Gastroesophageal sphincter (tissue), 4 donors: ENCODE results near the gene MAP2K3. TPM values are rescaled to one million over a fixed set of nuclear protein-coding genes. Genes with fewer than 3 reads are reported as not detected.

Experiments used
- ATAC-seq: fragments of 150-250 bp; one replicate; pipeline ENCODE4 v1.9.1; 2016; ENCODE audit warnings: mild to moderate bottlenecking, moderate library complexity
- H3K27ac ChIP-seq, 4 donors: fragments of 200-600 bp; sonication (generic) in 3 of 4; 1 replicate in 3 of 4; 2 replicates in 1 of 4; pipeline ENCODE4 v1.5.1; 2016 to 2019
- H3K27me3 ChIP-seq: fragments of 200-600 bp; sonication (generic); one replicate; pipeline ENCODE4 v1.5.1; 2019
- H3K36me3 ChIP-seq, 2 donors: fragments of 200-600 bp; sonication (generic); one replicate each; pipeline ENCODE4 v1.5.1; 2019; ENCODE audit warnings: control low read depth in 1 of 2
- H3K4me1 ChIP-seq, 3 donors: fragments of 200-600 bp; sonication (generic); 1 replicate in 2 of 3; 2 replicates in 1 of 3; pipeline ENCODE4 v1.5.1; 2016 to 2019; ENCODE audit warnings: control low read depth in 2 of 3
- H3K4me3 ChIP-seq, 2 donors: fragments of 200-600 bp; sonication (generic); one replicate each; pipeline ENCODE4 v1.5.1; 2019; ENCODE audit warnings: mild to moderate bottlenecking in 1 of 2, moderate library complexity in 1 of 2
- H3K9me3 ChIP-seq, 3 donors: fragments of 200-600 bp; sonication (generic); one replicate each; pipeline ENCODE4 v1.5.1; 2017 to 2019; ENCODE audit warnings: control low read depth in 2 of 3
- CTCF ChIP-seq, 4 experiments: fragments of 200-600 bp in 2 of 4; fragments of 450-650 bp in 2 of 4; sonication (generic) in 1 of 4; IDR thresholded peaks; one replicate each; pipeline ENCODE4 v1.5.1; 2017 to 2019; ENCODE audit warnings: antibody characterized with exemption in 4 of 4, mild to moderate bottlenecking in 2 of 4, moderate library complexity in 2 of 4
- EP300 ChIP-seq: sonication (generic); formaldehyde crosslinking; IDR thresholded peaks from one replicate; pipeline ENCODE4 v1.6.1; 2017; ENCODE audit warnings: antibody characterized with exemption, mild to moderate bottlenecking
- POLR2A ChIP-seq, 2 donors: fragments of 450-650 bp; IDR thresholded peaks; one replicate each; pipeline ENCODE4 v1.6.1; 2017; ENCODE audit warnings: antibody characterized with exemption in 2 of 2, mild to moderate bottlenecking in 2 of 2, moderate library complexity in 1 of 2
- POLR2AphosphoS5 ChIP-seq: sonication (generic); formaldehyde crosslinking; IDR thresholded peaks from one replicate; pipeline ENCODE4 v1.6.1; 2017; ENCODE audit warnings: antibody characterized with exemption
- WGBS, 2 donors: methylation state at CpG; one replicate each; pipeline ENCODE4 v1.1.5; 2018; ENCODE audit warnings: low coverage in 1 of 2; 5-methylcytosine and 5-hydroxymethylcytosine counted together
- total RNA-seq, 4 donors: library from RNA; depleted of rRNA; stranded (reverse); fragments of >200 nt; gene quantifications; one replicate each; pipeline ENCODE4 v1.1.0, GENCODE V29; 2016

Gene MAP2K3
- total RNA-seq, 4 donors from 2014 or later, result 18.3 to 46.2 (median 35.2) TPM

- Histone ChIP-seq H3K36me3 (no peaks in the 10 kb centered on the region), H3K4me1 (peaks cover 9 to 92% (median 45%) of the 10 kb centered on the region in 3 donors), H3K27me3 (no peaks in the 10 kb centered on the region), H3K9me3 (no peaks in the 10 kb centered on the region), H3K4me3 (peak overlapping the region; percentile 90 to 96), H3K27ac (peak overlapping the region; percentile 90 to 97 (median 96))
- peak; percentile 95 for TF ChIP-seq POLR2AphosphoS5
- no peak for TF ChIP-seq EP300
- peak; percentile 26 to 51 for TF ChIP-seq POLR2A (IDR thresholded peaks at IDR 0.05)
- TF ChIP-seq CTCF (IDR thresholded peaks at IDR 0.05), result peak in 1 of 4 experiments; percentile 3
- peak; percentile 74 for ATAC-seq
- WGBS, 2 donors, result 0 to 10% methylated on average over 3 to 6 of the region's 16 CpGs
Observed at GRCh38 chr17:21286066-21286770, 1.7 kb downstream of the MAP2K3 start.

- ATAC-seq, result no peak
- TF ChIP-seq POLR2AphosphoS5 (no peak), EP300 (no peak), CTCF (IDR thresholded peaks at IDR 0.05) (no peak), POLR2A (IDR thresholded peaks at IDR 0.05) (no peak)
- peak overlapping the region in 1 of 2 donors; percentile 96 for H3K4me3 ChIP-seq
- no peaks in the 10 kb centered on the region for H3K9me3 ChIP-seq
- peaks cover 0 to 6% of the 10 kb centered on the region in 2 donors for H3K36me3 ChIP-seq
- H3K4me1 ChIP-seq, result peaks cover 9 to 94% (median 45%) of the 10 kb centered on the region in 3 donors
- no peaks in the 10 kb centered on the region for H3K27me3 ChIP-seq
- peak overlapping the region; percentile 90 to 97 (median 96) for H3K27ac ChIP-seq
- 42% methylated on average over 6 of the region's 9 CpGs; no CpG with 5 or more reads in 1 of the 2 donors for WGBS, 2 donors
Observed at GRCh38 chr17:21286909-21287702, 2.6 kb downstream of the MAP2K3 start.

GRCh38 chr17:21287703-21288449, 3.4 kb downstream of the MAP2K3 start:
- peak overlapping the region; percentile 10 to 96 for H3K4me3 ChIP-seq
- H3K27me3 ChIP-seq, result no peaks in the 10 kb centered on the region
- WGBS, 2 donors, result 13 to 27% methylated on average over 2 to 3 of the region's 18 CpGs
- peaks cover 0 to 8% of the 10 kb centered on the region in 2 donors for H3K36me3 ChIP-seq
- H3K4me1 ChIP-seq, result peaks cover 9 to 88% (median 40%) of the 10 kb centered on the region in 3 donors
- no peak for TF ChIP-seq EP300
- peak in 1 of 4 experiments; percentile 9 for TF ChIP-seq CTCF (IDR thresholded peaks at IDR 0.05)
- peak; percentile 98 for TF ChIP-seq POLR2AphosphoS5
- peak; percentile 10 to 14 for TF ChIP-seq POLR2A (IDR thresholded peaks at IDR 0.05)
- H3K9me3 ChIP-seq, result no peaks in the 10 kb centered on the region
- H3K27ac ChIP-seq, result peak overlapping the region; percentile 90 to 97 (median 96)
- peak; percentile 72 for ATAC-seq

GRCh38 chr17:21288571-21289017, 4.1 kb downstream of the MAP2K3 start:
- Histone ChIP-seq H3K36me3 (peaks cover 0 to 8% of the 10 kb centered on the region in 2 donors), H3K9me3 (no peaks in the 10 kb centered on the region), H3K27ac (peak overlapping the region; percentile 62 to 97 (median 96)), H3K4me3 (peak overlapping the region in 1 of 2 donors; percentile 96), H3K4me1 (peaks cover 9 to 81% (median 40%) of the 10 kb centered on the region in 3 donors), H3K27me3 (no peaks in the 10 kb centered on the region)
- no peak for ATAC-seq
- no peak for TF ChIP-seq CTCF (IDR thresholded peaks at IDR 0.05)
- 90% methylated on average over 2 of the region's 6 CpGs; no CpG with 5 or more reads in 1 of the 2 donors for WGBS, 2 donors
